Measurements from ENCODE around the gene HNRNPA0. TPM values are rescaled to one million over a fixed set of nuclear protein-coding genes. Genes with fewer than 3 reads are reported as not detected.
A peak's percentile ranks its signal among the peaks of the same experiment; 100 is the strongest.
"Not testable (repeated sequence)": the region's sequence is repeated elsewhere in the genome, so short reads cannot be mapped to it uniquely, and the experiment has no call there.

Gene HNRNPA0
- total and polyA plus RNA-seq, 9 of the 15 experiments (the other 6 are each of a cell fraction or from before 2014, with no cell fraction given) = 5.0 to 33.3 (median 10.7) TPM

DNA sequence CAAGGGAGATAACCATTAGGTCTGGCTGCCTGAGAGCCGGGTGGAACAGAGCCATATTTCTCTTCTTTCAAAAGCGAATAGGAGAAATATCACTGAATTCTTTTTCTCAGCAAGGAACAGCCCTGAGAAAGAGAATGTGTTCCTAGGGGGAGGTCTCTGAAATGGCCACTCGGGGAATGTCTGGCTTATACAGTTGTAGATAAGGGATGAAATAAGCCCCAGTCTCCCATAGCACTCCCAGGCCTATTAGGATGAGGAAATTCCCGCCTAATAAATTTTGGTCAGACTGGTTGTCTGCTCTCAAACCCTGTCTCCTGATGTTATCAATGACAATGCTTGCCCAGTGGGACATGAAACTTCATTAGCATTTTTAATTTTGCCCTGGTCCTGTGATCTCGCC, 13.8 kb upstream of the HNRNPA0 start:
- H3K36me3 ChIP-seq (ENCODE audit: control insufficient read depth, insufficient read depth, low read length); DNase-seq (ENCODE audit: extremely low read depth in 1 of 4, low spot score in 3 of 4); H3K79me2 ChIP-seq (ENCODE audit: control insufficient read depth, insufficient read depth, low read length); H3K27me3 ChIP-seq (ENCODE audit: control insufficient read depth in 2 of 2, insufficient read depth in 2 of 2, low read length in 2 of 2); H3K27ac ChIP-seq (ENCODE audit: extremely low read depth, low read depth, low read length); FAIRE-seq; H3K9me1 ChIP-seq (ENCODE audit: control insufficient read depth, insufficient read depth, low read length); H3K4me1 ChIP-seq (replicated peaks in 1 of 2; ENCODE audit: control insufficient read depth in 2 of 2, insufficient read depth in 2 of 2, low read length in 2 of 2); H4K20me1 ChIP-seq (replicated peaks; ENCODE audit: control insufficient read depth, insufficient read depth, low read length); in situ Hi-C loops (cut with MboI); H3K4me3 ChIP-seq; CTCF ChIA-PET (ENCODE audit: low intra/inter-chr PET ratio); H3K9me3 ChIP-seq (replicated peaks; ENCODE audit: control insufficient read depth, insufficient read depth, low read depth, low read length); BruUV-seq (replicated peaks); POLR2A ChIA-PET; intact Hi-C loops (cut with micrococcal nuclease); H3K9ac ChIP-seq (ENCODE audit: insufficient read depth in 1 of 2, low read depth in 2 of 2, low read length in 2 of 2); H2AFZ ChIP-seq (ENCODE audit: low read depth, low read length); ATAC-seq; H3K4me2 ChIP-seq (ENCODE audit: insufficient read depth, low read length): not testable (repeated sequence)
- 0 out of 3 replicates have a peak, but pooled peaks of 1 of the 2 experiments have one; percentile 27 for TF ChIP-seq CBX3 (IDR thresholded peaks at IDR 0.05; ENCODE audit: borderline replicate concordance in 1 of 2, low read length in 2 of 2)
- TF ChIP-seq TRIM28 (IDR thresholded peaks at IDR 0.05) = peak; percentile 78
- peak; percentile 77; the same call in 1 of the 2 replicates for TF ChIP-seq CBX5 (IDR thresholded peaks at IDR 0.05; ENCODE audit: borderline replicate concordance, low read depth)
- WGBS (ENCODE audit: insufficient coverage, low coverage, missing lambda C conversion rate) = 0% methylated on average over 5 of the region's 5 CpGs

DNA sequence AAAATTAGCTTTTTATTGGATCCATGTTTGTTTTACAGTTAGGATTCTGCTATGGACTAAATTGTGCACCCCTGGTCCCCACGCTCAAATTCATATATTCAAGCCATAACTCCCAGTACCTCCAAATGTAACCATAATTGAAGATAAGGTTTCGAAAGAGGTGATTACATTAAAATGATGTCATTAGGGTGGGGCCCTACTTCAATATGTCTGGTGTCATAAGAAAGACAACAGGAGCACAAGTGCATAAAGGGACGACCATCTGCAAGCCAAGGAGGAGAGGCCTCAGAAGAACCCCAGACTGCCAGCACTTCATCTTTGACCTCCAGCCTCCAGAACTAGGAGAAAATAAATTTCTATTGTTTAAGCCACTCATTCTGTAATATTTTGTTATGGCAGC, 7.4 kb upstream of the HNRNPA0 start:
- no peaks in the 10 kb centered on the region for H3K4me1 ChIP-seq (replicated peaks in 1 of 2; ENCODE audit: control insufficient read depth in 2 of 2, insufficient read depth in 2 of 2, low read length in 2 of 2)
- DNase-seq (ENCODE audit: extremely low read depth in 1 of 4, low spot score in 3 of 4) (no peak), ATAC-seq (no peak), FAIRE-seq (no peak)
- intact Hi-C loops (cut with micrococcal nuclease) (no loop called here), in situ Hi-C loops (cut with MboI) (no loop called here)
- WGBS (ENCODE audit: insufficient coverage, low coverage, missing lambda C conversion rate) = 22% methylated on average over 3 of the region's 3 CpGs
- H3K36me3 ChIP-seq (ENCODE audit: control insufficient read depth, insufficient read depth, low read length) = no peaks in the 10 kb centered on the region
- no peak overlapping the region for H2AFZ ChIP-seq (ENCODE audit: low read depth, low read length)
- no peak overlapping the region for H3K4me3 ChIP-seq
- H4K20me1 ChIP-seq (replicated peaks; ENCODE audit: control insufficient read depth, insufficient read depth, low read length) = no peaks in the 10 kb centered on the region
- ChIA-PET CTCF (ENCODE audit: low intra/inter-chr PET ratio) (no interaction called here), POLR2A (interaction anchor here (1.8 kb wide), 1 partner anchor 17 kb away, joined by 7 read pairs; no protein-coding TSS in a partner anchor)
- H3K27me3 ChIP-seq (ENCODE audit: control insufficient read depth in 2 of 2, insufficient read depth in 2 of 2, low read length in 2 of 2) = peaks cover 6 to 9% of the 10 kb centered on the region in 2 experiments; a peak in 3 of 5 replicates
- H3K9me3 ChIP-seq (replicated peaks; ENCODE audit: control insufficient read depth, insufficient read depth, low read depth, low read length) = no peaks in the 10 kb centered on the region
- H3K4me2 ChIP-seq (ENCODE audit: insufficient read depth, low read length) = no peak overlapping the region
- BruUV-seq (replicated peaks) = no TSS peak
- no peaks in the 10 kb centered on the region for H3K9me1 ChIP-seq (ENCODE audit: control insufficient read depth, insufficient read depth, low read length)
- H3K9ac ChIP-seq (ENCODE audit: insufficient read depth in 1 of 2, low read depth in 2 of 2, low read length in 2 of 2) = no peak overlapping the region
- no peak overlapping the region for H3K27ac ChIP-seq (ENCODE audit: extremely low read depth, low read depth, low read length)
- no peaks in the 10 kb centered on the region for H3K79me2 ChIP-seq (ENCODE audit: control insufficient read depth, insufficient read depth, low read length)
- TF ChIP-seq RNF2 (IDR thresholded peaks at IDR 0.05) = no peak
- no peak for TF ChIP-seq GTF2F1 (IDR thresholded peaks at IDR 0.05; ENCODE audit: low read depth, low read length)
- TF ChIP-seq NR2C2 (CRISPR knock-in tag; IDR thresholded peaks at IDR 0.05) = no peak
- TF ChIP-seq NR2C2 (tag; IDR thresholded peaks at IDR 0.05) = no peak
- TF ChIP-seq, protein P1, sequence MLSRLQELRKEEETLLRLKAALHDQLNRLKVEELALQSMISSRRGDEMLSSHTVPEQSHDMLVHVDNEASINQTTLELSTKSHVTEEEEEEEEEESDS (CRISPR knock-in tag; IDR thresholded peaks at IDR 0.05) = no peak
- no peak for TF ChIP-seq NFATC3 (IDR thresholded peaks at IDR 0.05)
- no peak for TF ChIP-seq POLR3G (IDR thresholded peaks at IDR 0.05; ENCODE audit: extremely low read depth, insufficient read length, insufficient replicate concordance)
- no peak for TF ChIP-seq FOXJ2 (tag; IDR thresholded peaks at IDR 0.05)
- no peak for TF ChIP-seq PHB2 (IDR thresholded peaks at IDR 0.05; ENCODE audit: low read depth)
- TF ChIP-seq DDX20 (tag; IDR thresholded peaks at IDR 0.05; ENCODE audit: low read depth) = no peak
- TF ChIP-seq, protein P2, sequence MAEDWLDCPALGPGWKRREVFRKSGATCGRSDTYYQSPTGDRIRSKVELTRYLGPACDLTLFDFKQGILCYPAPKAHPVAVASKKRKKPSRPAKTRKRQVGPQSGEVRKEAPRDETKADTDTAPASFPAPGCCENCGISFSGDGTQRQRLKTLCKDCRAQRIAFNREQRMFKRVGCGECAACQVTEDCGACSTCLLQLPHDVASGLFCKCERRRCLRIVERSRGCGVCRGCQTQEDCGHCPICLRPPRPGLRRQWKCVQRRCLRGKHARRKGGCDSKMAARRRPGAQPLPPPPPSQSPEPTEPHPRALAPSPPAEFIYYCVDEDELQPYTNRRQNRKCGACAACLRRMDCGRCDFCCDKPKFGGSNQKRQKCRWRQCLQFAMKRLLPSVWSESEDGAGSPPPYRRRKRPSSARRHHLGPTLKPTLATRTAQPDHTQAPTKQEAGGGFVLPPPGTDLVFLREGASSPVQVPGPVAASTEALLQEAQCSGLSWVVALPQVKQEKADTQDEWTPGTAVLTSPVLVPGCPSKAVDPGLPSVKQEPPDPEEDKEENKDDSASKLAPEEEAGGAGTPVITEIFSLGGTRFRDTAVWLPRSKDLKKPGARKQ (CRISPR knock-in tag; IDR thresholded peaks at IDR 0.05) = no peak
- TF ChIP-seq, protein P3, sequence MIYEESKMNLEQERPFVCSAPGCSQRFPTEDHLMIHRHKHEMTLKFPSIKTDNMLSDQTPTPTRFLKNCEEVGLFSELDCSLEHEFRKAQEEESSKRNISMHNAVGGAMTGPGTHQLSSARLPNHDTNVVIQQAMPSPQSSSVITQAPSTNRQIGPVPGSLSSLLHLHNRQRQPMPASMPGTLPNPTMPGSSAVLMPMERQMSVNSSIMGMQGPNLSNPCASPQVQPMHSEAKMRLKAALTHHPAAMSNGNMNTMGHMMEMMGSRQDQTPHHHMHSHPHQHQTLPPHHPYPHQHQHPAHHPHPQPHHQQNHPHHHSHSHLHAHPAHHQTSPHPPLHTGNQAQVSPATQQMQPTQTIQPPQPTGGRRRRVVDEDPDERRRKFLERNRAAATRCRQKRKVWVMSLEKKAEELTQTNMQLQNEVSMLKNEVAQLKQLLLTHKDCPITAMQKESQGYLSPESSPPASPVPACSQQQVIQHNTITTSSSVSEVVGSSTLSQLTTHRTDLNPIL (CRISPR knock-in tag; IDR thresholded peaks at IDR 0.05) = no peak
- no peak for TF ChIP-seq STAG1 (CRISPR knock-in tag; IDR thresholded peaks at IDR 0.05; ENCODE audit: borderline replicate concordance)

All from K562 (cell line).